Cortex of kidney (tissue), 1 donor: Measurements from ENCODE around the gene USP46.

Experiments
- DNase-seq: peaks from one replicate; lab custom pipeline; 2025; lab: John Stamatoyannopoulos, UW

USP46 gene

DNA sequence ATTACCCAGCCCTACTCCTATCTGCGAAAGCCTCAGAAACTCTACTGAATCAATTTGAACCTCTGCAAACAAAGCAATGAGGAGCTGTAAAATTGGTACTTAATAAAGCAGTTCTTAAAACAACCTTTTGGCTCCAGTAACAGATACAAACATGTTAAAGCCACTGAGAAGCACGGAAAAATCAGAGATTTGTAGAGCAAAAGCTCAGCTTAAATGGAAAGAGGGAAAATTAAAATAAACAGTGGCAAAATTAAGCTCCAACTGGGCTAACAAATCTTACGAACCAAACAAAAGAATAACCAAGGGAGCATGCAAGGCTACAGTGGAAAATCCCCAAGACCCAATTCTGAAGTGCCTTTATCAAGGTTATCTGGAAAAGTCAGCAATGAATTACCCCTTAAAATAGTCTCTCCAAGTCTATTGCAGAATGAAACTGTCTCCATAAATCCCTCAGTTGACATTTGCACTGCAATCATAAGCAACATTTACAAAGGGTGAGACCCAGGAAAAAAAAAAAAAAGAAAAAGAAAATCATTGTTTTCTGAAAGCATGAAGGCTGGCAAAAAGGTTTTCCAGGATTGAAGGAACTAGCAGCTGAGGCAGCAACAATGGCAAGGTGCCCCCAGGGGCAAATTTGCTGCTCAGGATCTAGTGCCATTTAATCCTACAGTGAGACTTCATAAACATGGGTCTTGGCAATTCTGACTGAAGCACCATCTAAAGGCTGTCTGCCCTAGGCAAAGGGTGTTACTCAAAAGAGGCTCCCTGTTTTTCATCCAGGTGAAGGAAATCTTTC, 40.1 kb downstream of the USP46 start:
- no peak for DNase-seq

- no peak for DNase-seq
These were observed 41.6 kb downstream of the USP46 start for GRCh38 chr4:52617336-52618020.

DNA sequence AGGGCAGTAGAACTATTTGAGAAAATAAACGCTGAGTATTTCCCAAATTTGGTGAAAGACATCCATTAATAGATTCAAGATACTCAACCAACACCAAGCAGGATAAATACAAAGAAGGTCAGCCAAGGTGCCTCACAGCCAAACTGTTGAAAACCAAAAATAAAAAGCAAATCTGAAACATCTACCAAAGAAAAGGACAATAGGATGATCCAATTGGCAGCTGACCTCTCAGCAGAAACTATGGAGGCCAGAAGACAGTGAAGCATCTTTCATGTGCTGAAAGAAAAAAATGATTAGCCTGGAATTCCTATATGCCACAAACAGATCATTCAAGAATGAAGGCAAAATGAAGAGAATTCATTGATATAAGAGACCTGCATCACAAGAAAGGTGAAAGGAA, 44.9 kb downstream of the USP46 start:
- no peak for DNase-seq

DNA sequence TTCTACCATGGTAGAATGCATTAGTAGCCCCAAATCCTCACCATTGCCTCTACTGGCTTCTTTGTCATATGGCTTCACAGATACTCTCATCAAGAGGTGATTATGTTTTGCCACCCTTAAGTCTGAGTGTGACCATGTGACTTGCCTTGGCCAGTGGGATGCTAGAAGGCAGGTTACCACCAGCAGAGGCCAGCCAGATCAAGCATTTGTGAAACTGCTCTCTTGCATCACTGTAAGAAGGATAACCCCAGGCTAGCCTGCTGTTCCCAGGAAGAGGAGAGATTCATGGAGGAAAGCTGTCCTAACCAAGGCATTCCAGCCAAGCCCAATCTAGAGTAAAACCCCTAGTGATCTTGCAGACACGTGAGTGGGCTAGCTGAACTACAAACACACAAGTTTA, 46.8 kb downstream of the USP46 start:
- no peak for DNase-seq

DNA sequence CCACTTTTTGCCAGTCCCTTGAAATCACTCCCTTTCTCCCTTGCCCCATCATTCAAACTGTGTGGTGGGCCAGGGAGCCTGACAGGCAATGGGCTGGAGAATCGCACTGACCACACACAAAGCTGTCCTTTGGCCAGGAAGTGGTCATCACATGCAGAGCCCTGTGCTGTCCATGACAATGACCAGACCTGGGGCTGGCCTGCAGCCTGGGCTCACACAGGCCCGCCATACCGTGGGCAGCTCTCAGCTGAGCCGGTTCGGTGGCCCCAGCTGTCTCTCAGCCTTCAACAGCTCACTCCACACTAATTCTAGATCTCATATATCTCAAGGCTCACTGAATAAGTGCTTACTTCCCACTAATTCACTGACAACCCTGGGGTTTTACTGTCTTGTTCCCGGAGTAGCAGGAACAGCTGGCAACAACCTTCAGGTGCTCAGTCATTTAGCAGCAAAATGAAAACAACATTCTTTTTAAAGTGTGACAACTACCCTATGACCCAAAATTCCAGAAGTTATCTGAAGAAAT, 48.0 kb downstream of the USP46 start:
- no peak for DNase-seq

DNA sequence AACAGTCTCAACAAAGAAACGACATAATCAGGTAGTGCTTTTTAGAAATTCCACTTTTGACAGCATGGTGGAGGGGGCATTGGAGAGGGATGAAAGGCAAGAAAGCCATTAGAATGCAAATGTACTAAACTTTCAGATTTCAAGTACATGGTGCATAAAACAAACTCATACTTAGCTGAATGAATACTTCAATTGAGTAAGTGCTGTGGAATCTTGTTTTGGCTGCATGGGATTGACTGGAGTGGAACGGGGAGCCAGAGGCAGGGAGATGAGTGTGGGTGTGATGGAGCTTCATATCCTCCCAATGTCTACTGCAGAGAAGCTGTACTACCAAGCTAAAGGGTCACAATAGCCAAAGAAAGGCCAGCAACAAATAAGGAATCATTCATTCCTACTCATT, 52.4 kb downstream of the USP46 start:
- no peak for DNase-seq

- DNase-seq: no peak
These were observed 53.1 kb downstream of the USP46 start for GRCh38 chr4:52606040-52606439.

GRCh38 chr4:52604215-52604614, 54.9 kb downstream of the USP46 start:
- DNase-seq: no peak

GRCh38 chr4:52600275-52600674, 58.8 kb downstream of the USP46 start:
- DNase-seq: no peak

DNA sequence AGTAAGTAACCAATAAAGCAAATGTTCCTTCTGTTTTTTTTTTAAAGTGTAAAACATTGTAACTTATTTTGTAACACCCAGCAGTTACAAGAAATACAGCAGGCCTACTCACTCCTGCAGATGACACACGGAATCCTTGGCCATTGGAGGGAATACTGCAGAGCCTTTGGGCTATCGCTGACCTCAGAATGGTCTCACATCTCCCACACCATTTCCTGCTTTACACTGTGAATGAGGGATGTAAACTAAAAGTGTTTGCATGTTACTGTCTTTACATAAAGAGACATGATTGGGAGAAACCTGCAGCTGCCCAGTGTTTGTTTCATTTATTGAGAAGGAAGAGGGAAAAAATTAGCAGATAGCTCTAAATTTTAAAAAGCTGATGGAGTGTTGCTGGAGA, 64.1 kb downstream of the USP46 start:
- no peak for DNase-seq

GRCh38 chr4:52592287-52592686, 66.8 kb downstream of the USP46 start:
- DNase-seq: no peak

- no peak for DNase-seq
These were observed 70.1 kb downstream of the USP46 start for GRCh38 chr4:52588771-52589591.

DNA sequence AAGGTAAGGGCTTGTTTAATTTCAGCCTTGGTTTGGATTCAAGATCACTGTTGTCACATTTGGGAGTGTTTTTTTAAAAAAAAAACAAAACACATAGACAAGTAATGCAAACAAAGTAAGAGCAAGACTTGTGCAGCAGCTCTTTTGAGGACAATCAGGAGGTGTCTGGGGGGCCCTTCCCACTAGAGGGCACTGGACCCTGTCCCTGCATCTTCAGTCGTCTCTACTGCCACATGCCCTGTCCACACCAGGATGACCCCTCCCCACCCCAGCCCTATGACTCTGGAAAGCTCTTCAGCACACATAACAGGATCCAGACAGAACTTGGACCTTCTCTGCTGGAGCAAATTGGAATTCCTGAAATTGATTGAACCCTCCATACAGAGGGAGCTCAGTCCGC, 71.0 kb downstream of the USP46 start:
- no peak for DNase-seq

GRCh38 chr4:52586069-52586468, 73.0 kb downstream of the USP46 start:
- DNase-seq: no peak

DNA sequence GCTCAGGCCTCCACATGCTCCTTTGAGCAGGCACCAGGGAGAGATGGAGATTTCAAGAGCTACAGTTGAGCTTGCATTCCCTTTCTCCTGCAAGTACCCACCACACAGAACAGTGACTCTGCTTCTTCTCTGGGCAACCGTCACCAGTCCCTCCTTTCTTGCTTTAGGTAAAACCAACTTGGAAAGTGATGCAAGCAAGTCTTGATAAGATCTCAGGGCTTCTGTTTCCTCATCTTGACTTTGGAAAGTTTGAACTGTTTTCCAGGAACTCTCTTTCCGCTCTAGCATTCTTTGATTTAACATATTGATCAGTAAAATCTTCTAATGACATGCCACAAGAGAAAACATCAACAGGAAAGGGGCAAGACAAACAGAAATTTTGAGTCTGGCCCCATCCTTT, 73.7 kb downstream of the USP46 start:
- no peak for DNase-seq

GRCh38 chr4:52579602-52580272, 79.4 kb downstream of the USP46 start:
- no peak for DNase-seq

- DNase-seq: no peak
These were observed 80.2 kb downstream of the USP46 start for GRCh38 chr4:52578951-52579350.

GRCh38 chr4:52577624-52577962, 81.5 kb downstream of the USP46 start:
- no peak for DNase-seq

- DNase-seq: no peak
These were observed 82.0 kb downstream of the USP46 start for GRCh38 chr4:52576961-52577623.

DNA sequence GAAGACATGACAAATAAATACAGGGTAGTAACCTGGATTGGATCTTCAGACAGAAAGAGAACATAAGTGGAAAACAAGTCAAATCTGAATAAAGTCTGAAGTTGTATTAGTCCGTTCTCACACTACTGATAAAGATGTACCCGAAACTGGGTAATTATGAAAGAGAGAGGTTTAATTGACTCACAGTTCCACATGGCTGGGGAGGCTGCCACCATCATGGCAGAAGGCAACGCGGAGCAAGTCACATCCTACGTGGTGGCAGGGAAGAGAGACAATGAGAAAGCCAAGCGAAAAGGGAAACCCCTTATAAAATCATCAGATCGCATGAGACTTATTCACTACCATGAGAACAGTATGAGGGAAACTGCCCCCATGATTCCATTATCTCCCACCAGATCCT, 82.8 kb downstream of the USP46 start:
- no peak for DNase-seq

GRCh38 chr4:52575406-52575805, 83.7 kb downstream of the USP46 start:
- DNase-seq: no peak

- no peak for DNase-seq
These were observed 85.1 kb downstream of the USP46 start for GRCh38 chr4:52574036-52574435.
